Right lung (tissue), 5 donors: Measurements from ENCODE around the gene GALNT3. TPM values are rescaled to one million over a fixed set of nuclear protein-coding genes. Genes with fewer than 3 reads are reported as not detected.

Experiments
- DNase-seq, 2 donors: peaks; one replicate each; pipeline ENCODE4 v3.0.0-alpha.2; 2013
- polyA plus RNA-seq, 5 donors: library from polyadenylated mRNA; unstranded; fragments of 120-200 nt; gene quantifications; one replicate each; pipeline versions ENCODE4 v1.2.1 to v1.2.3, GENCODE V29; 2013; ENCODE audit warnings: inconsistent platforms in 1 of 5, low replicate concordance in 1 of 5; ENCODE audit not compliant: insufficient read length in 5 of 5, insufficient read depth in 1 of 5

GALNT3 gene
- polyA plus RNA-seq, 5 donors: 22.4 to 33.4 (median 26.1) TPM

GRCh38 chr2:165745916-165746315 is 48.1 kb downstream of the GALNT3 start:
- DNase-seq: no peak

DNA sequence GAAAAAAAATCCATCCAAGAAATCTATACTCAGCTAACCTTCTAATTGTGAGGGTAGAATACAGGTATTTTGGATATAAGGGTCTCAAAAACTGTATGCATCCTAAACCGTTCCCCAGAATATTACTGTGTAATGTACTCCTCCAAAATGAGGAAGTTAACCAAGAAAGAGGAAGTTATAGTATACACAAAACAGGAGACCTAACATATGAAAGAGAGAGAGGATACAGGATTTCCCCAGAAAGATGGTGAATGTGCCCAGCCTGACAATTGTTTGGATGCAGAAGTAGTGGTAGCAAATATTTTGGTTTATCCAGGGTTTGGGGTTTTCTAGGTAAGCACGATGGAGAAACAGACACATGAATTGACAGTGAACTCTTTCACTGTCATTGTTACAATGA is 50.6 kb downstream of the GALNT3 start:
- no peak for DNase-seq

GRCh38 chr2:165725421-165725820 is 68.6 kb downstream of the GALNT3 start:
- no peak for DNase-seq

- no peak for DNase-seq
These were observed 73.5 kb downstream of the GALNT3 start for GRCh38 chr2:165720511-165720910.

- DNase-seq: no peak
These were observed 75.3 kb downstream of the GALNT3 start for GRCh38 chr2:165718610-165719210.

DNA sequence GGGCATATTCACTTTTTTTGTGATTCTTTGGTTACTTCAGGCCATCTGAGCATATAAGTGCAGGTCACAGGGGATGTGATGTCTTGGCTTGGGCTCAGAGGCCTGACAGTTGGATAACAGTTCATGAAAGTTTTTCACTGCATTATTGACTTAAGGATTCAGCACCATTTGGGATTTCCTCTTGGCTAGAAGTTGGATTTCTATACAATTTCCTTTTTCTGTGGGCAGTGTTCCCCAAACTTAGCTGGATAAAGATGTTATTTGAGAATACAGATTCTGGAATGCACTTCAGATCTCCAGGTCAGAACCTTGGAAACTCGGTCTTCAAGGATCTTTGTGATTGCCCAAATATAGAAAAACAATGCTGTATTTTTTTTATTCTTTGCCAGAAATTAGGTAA is 78.0 kb downstream of the GALNT3 start:
- DNase-seq: no peak

DNA sequence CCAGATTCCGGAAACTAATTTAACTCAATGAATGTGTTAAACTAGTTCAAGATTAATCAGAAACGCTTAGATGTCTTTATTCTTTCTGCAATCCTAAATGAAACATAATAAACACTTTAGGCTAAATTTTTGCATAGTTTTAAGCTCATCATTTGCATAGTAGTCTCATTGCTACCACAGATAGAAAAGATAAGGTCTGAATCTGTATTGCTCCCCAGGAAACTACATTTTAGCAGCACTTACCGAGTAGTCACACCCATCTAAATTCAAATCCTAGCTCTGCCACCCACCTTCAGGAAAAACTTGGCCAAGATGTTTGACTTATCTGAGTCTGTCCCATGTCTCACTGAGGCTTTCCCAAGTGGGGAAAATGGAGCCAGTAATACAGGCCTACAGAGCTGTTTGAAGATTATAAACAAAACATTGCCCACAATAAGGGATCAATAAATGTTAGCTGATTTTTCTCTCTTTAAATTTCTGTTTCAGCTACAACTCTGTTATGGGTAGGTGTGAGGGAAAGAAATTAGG is 87.0 kb downstream of the GALNT3 start:
- DNase-seq: no peak

DNA sequence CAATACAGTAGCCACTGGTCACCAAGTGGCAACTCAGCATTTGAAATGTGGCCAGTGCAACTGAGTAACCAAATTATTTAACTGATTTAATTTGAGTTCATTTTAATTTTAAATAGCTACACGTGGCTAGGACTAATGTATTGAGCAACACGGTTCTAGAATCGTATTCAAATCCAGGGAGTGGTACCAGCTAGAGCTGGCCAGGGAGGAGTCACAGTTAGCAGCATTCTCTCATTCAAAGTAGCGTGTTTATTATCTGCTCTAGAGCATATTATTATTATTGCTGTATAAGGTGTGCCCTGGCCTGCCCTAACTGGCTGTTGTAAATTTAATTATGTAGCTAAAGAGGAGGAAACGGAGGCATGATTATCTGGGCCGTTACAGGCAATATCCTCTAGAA is 92.9 kb downstream of the GALNT3 start:
- no peak for DNase-seq

DNA sequence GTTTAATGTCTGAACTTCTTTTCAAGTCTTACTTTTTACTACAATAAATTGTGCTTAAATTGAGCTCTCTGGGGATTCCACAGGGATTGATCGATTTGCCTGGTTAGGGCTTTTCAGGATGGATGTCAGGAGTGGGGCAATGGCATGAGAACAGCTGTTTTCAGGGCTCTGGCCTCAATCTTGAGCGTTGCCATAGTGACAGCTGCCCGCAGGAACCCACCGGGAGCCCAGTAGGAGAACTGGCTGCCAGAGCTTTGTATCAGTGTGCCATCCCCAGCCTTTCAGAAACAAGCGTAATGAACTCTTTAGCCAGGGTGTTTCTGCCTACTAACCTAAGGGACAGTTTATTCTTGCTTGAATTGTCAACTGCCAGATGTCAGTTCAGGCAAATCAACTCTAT is 93.5 kb downstream of the GALNT3 start:
- no peak for DNase-seq

DNA sequence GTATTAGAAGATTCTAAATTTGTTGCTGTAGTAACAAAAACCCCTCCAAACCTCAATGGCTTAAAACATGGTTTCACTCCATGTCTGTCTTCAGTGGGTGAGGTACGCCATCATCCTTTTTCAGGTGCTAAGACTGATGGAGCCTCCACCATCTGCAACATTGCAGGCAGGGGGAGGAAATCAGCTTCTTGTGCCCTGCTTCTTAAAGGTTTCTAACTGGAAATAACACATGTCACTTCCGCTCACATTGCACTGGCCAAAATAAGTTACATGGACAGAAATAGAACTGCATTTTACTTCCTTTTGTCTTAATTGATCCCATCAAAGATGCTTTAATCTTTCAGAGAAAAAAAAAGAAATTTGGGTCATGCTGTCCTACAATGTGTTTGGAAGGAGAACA is 94.1 kb downstream of the GALNT3 start:
- no peak for DNase-seq

GRCh38 chr2:165698444-165698884 is 95.6 kb downstream of the GALNT3 start:
- peak; percentile 39 to 54 for DNase-seq

DNA sequence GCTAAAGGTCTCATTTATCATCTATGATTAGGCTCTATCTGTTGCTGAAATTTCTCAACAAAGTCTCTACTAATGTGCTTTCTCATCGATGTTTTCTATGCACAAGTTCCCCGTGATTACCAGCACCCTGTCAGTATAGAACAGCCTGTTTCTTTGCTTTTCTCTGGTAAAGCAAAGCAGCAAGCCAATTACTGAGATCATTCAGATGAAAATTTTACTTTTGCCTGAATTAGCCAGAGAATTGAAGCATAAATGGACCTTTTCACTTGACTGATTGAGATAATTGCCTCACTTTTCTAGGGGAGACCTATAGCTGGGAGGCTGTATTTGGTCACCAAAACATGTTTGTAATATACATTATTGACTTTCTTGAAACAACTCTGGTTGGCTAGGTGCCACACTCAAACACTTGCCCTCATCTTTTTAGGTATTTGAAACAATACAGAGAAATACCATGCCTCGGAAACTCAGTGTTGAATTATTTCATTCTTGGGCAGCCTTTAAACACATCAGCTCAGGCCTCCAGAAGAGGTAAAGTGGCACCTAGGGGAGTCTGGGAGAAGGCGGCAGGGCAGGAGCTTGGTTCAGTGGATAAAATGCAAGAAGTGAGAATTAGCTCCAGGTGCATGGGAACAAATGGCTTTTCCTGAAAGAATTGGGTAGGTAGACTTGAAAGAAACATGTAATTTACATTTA is 96.2 kb downstream of the GALNT3 start:
- DNase-seq: no peak

Other genes starting within 250 kb of the GALNT3 start
- 10 to 100 TPM; 29.9 to 49.6 (median 43.9) TPM for gene TTC21B, start 159.5 kb upstream of the GALNT3 start, polyA plus RNA-seq